ENCODE data around the gene COPB2. TPM values are rescaled to one million over a fixed set of nuclear protein-coding genes. Genes with fewer than 3 reads are reported as not detected.
A peak's percentile ranks its signal among the peaks of the same experiment; 100 is the strongest.

The COPB2 gene
- total RNA-seq, 2 donors from 2014 or later: 76.5 to 137 TPM

GRCh38 chr3:139354661-139355060, 34.8 kb downstream of the COPB2 start:
- 97% methylated on average over 4 of the region's 4 CpGs for WGBS
- TF ChIP-seq POLR2AphosphoS5 (IDR thresholded peaks at IDR 0.05): no peak
- TF ChIP-seq POLR2A (IDR thresholded peaks at IDR 0.05): no peak
- no peak for DNase-seq (ENCODE audit: low spot score)
- no peaks in the 10 kb centered on the region for H3K9me3 ChIP-seq
- H3K4me1 ChIP-seq (replicated peaks): no peaks in the 10 kb centered on the region
- no peak overlapping the region for H3K27ac ChIP-seq
- H3K27me3 ChIP-seq (replicated peaks; ENCODE audit: insufficient read depth): no peaks in the 10 kb centered on the region
- no peak overlapping the region for H3K4me3 ChIP-seq
- H3K36me3 ChIP-seq: peaks cover 11 to 13% of the 10 kb centered on the region in 2 donors
- intact Hi-C loops (cut with DNase I): no loop called here

- Histone ChIP-seq H3K27ac (no peak overlapping the region), H3K36me3 (peaks cover 11 to 13% of the 10 kb centered on the region in 2 donors), H3K27me3 (replicated peaks; ENCODE audit: insufficient read depth) (no peaks in the 10 kb centered on the region), H3K9me3 (no peaks in the 10 kb centered on the region), H3K4me1 (replicated peaks) (no peaks in the 10 kb centered on the region), H3K4me3 (no peak overlapping the region)
- no peak for DNase-seq (ENCODE audit: low spot score)
- intact Hi-C loops (cut with DNase I): no loop called here
- 69% methylated on average over 3 of the region's 3 CpGs for WGBS
- no peak for TF ChIP-seq POLR2A (IDR thresholded peaks at IDR 0.05)
- no peak for TF ChIP-seq POLR2AphosphoS5 (IDR thresholded peaks at IDR 0.05)
- TF ChIP-seq CTCF (IDR thresholded peaks at IDR 0.05): peak in 2 of 4 experiments; percentile 27 to 51
These were observed 35.4 kb downstream of the COPB2 start for GRCh38 chr3:139353920-139354556.

GRCh38 chr3:139346771-139347170, 42.7 kb downstream of the COPB2 start:
- Histone ChIP-seq H3K36me3 (peaks cover 0 to 5% of the 10 kb centered on the region in 2 donors), H3K4me1 (replicated peaks) (peaks cover 7% of the 10 kb centered on the region), H3K9me3 (no peaks in the 10 kb centered on the region), H3K27me3 (replicated peaks; ENCODE audit: insufficient read depth) (no peaks in the 10 kb centered on the region), H3K27ac (no peak overlapping the region), H3K4me3 (no peak overlapping the region)
- no peak for DNase-seq (ENCODE audit: low spot score)
- intact Hi-C loops (cut with DNase I): no loop called here
- TF ChIP-seq CTCF (IDR thresholded peaks at IDR 0.05) (no peak), POLR2AphosphoS5 (IDR thresholded peaks at IDR 0.05) (no peak), POLR2A (IDR thresholded peaks at IDR 0.05) (no peak)
- WGBS: 67% methylated on average over 2 of the region's 2 CpGs

- under 1% methylated on average over 36 of the region's 37 CpGs for WGBS
These were observed 45.3 kb downstream of the COPB2 start, which contains the start of gene MRPS22 for GRCh38 chr3:139343895-139344856. Gene MRPS22 (plus strand): TSS chr3:139344020. CDS start chr3:139344027, 7 bp downstream.

More at GRCh38 chr3:139343895-139344856, 45.3 kb downstream of the COPB2 start, which contains the start of gene MRPS22:
- H3K27ac ChIP-seq: peak within 1 kb of the TSS; percentile 45 to 67
- H3K4me3 ChIP-seq: peak within 1 kb of the TSS; percentile 58 to 68
- no peaks in the 10 kb centered on the region for H3K36me3 ChIP-seq
- no peaks in the 10 kb centered on the region for H3K27me3 ChIP-seq (replicated peaks; ENCODE audit: insufficient read depth)
- intact Hi-C loops (cut with DNase I): no loop called here
- peaks cover 7% of the 10 kb centered on the region for H3K4me1 ChIP-seq (replicated peaks)
- TF ChIP-seq CTCF (IDR thresholded peaks at IDR 0.05): no peak
- peak; percentile 95 for TF ChIP-seq POLR2AphosphoS5 (IDR thresholded peaks at IDR 0.05)
- peak; percentile 76 for TF ChIP-seq POLR2A (IDR thresholded peaks at IDR 0.05)
- no peaks in the 10 kb centered on the region for H3K9me3 ChIP-seq
- DNase-seq (ENCODE audit: low spot score): peak; percentile 83
